Smooth muscle cell of the umbilical artery (primary cell): Measurements from ENCODE around the gene EVA1C. TPM values are rescaled to one million over a fixed set of nuclear protein-coding genes. Genes with fewer than 3 reads are reported as not detected.

Experiments used
- total RNA-seq: library from RNA; depleted of rRNA; stranded (reverse); fragments of >200 nt; gene quantifications from 2 replicates; pipeline ENCODE4 v1.2.3, GENCODE V29; 2014

EVA1C gene
- 4.2 and 5.8 TPM in 2 replicates for total RNA-seq

GRCh38 chr21:32412162-32413014 lies at the start of gene EVA1C:
Gene EVA1C, plus strand, starts transcription at chr21:32412706. Its CDS starts 148 bp downstream, at chr21:32412854.

GRCh38 chr21:32392880-32393676 lies 19.4 kb upstream of the EVA1C start, which contains the start of gene URB1:
Gene URB1, minus strand, starts transcription at chr21:32393012. Its CDS starts 102 bp downstream, at chr21:32392910.

Other genes with a start within 250 kb of the EVA1C start
- 3.9 and 7.7 TPM in 2 replicates for gene MIS18A, start 133.7 kb upstream of the EVA1C start, total RNA-seq
- not detected in 2 replicates for gene MRAP, start 113.9 kb upstream of the EVA1C start, total RNA-seq
- gene URB1, start 19.7 kb upstream of the EVA1C start, total RNA-seq, result 12.5 and 43.5 TPM in 2 replicates
- 0.46 and 0.59 TPM in 2 replicates for gene TCP10L, start 172.8 kb downstream of the EVA1C start, total RNA-seq
- gene CFAP298, start 199.7 kb downstream of the EVA1C start, total RNA-seq, result 21.1 and 25.4 TPM in 2 replicates